K562 (cell line): ENCODE results near the gene BNC2. TPM values are rescaled to one million over a fixed set of nuclear protein-coding genes. Genes with fewer than 3 reads are reported as not detected.

Experiments
- ATAC-seq: fragments of 200-7000 bp; cut with Tn5 transposase; 3 replicates; pipeline ENCODE4 v1.9.1; 2020; ENCODE audit warnings: moderate library complexity
- BruUV-seq: library from RNA; stranded (reverse); fragments of 400-500 nt; replicated peaks from 2 replicates; lab custom pipeline; 2021; lab: Mats Ljungman, UMichigan
- CTCF ChIA-PET: fragments of 300-600 bp; formaldehyde crosslinking; extraction: SDS; loops from one replicate; lab custom pipeline; 2021; ENCODE audit warnings: low intra/inter-chr PET ratio; lab: Yijun Ruan, JAX
- POLR2A ChIA-PET: fragments of 300-600, 350-650 bp; sonication (Branson Sonifier 250); formaldehyde crosslinking; extraction: SDS; loops from one replicate; lab custom pipeline; 2021; ENCODE audit warnings: antibody characterized with exemption, inconsistent platforms; lab: Yijun Ruan, JAX
- DNase-seq, 4 experiments: peaks; one replicate each; pipeline versions ENCODE4 v3.0.0 to v3.0.0-alpha.2; 2011 to 2018; ENCODE audit warnings: low spot score in 3 of 4, mixed read lengths in 3 of 4; ENCODE audit errors: extremely low read depth in 1 of 4
- FAIRE-seq: peaks from 2 replicates; lab custom pipeline; 2011; peaks lifted over from hg19 to GRCh38; lab: Jason Lieb, UNC
- H2AFZ ChIP-seq: 2 replicates; pipeline ENCODE4 v1.6.0; 2011; ENCODE audit warnings: low read depth, low read length, control low read depth, inconsistent platforms
- H3K27ac ChIP-seq: fragments of 200-600 bp; 3 replicates; pipeline ENCODE4 v1.8.0; 2011; ENCODE audit warnings: low read depth, mild to moderate bottlenecking, control low read depth, inconsistent platforms, low read length, moderate library complexity, mixed read lengths; ENCODE audit errors: extremely low read depth
- H3K27me3 ChIP-seq, 2 experiments: fragments of 300-600 bp in 1 of 2; 2 replicates in 1 of 2; 3 replicates in 1 of 2; pipeline versions ENCODE4 v1.6.0 to v1.8.0; 2011; ENCODE audit warnings: inconsistent platforms in 2 of 2, low read length in 2 of 2, mild to moderate bottlenecking in 1 of 2, mixed read lengths in 1 of 2, moderate library complexity in 1 of 2; ENCODE audit not compliant: control insufficient read depth in 2 of 2, insufficient read depth in 2 of 2
- H3K36me3 ChIP-seq: fragments of 300-600 bp; 3 replicates; pipeline ENCODE4 v1.8.0; 2011; ENCODE audit warnings: mild to moderate bottlenecking, low read length, inconsistent platforms; ENCODE audit not compliant: control insufficient read depth, insufficient read depth
- H3K4me1 ChIP-seq, 2 experiments: fragments of 200-600 bp in 1 of 2; replicated peaks in 1 of 2; 2 replicates in 1 of 2; 3 replicates in 1 of 2; pipeline versions ENCODE4 v1.5.1 to v1.8.0; 2011; ENCODE audit warnings: inconsistent platforms in 2 of 2, low read length in 2 of 2, mild to moderate bottlenecking in 1 of 2, mixed read lengths in 1 of 2, moderate library complexity in 1 of 2; ENCODE audit not compliant: control insufficient read depth in 2 of 2, insufficient read depth in 2 of 2
- H3K4me2 ChIP-seq: 2 replicates; pipeline ENCODE4 v1.6.1; 2011; ENCODE audit warnings: low read length, control low read depth, inconsistent platforms, mixed read lengths; ENCODE audit not compliant: insufficient read depth
- H3K4me3 ChIP-seq: fragments of 200-600 bp; sonication (generic), shearing (Covaris generic); 2 replicates; pipeline ENCODE4 v1.5.1; 2016; ENCODE audit warnings: control low read depth, inconsistent platforms
- H3K79me2 ChIP-seq: fragments of 200-600 bp; 3 replicates; pipeline ENCODE4 v1.8.0; 2011; ENCODE audit warnings: low read length, inconsistent platforms; ENCODE audit not compliant: control insufficient read depth, insufficient read depth
- H3K9ac ChIP-seq, 2 experiments: 2 replicates each; pipeline versions ENCODE4 v1.6.0 to v1.6.1; 2011; ENCODE audit warnings: low read depth in 2 of 2, low read length in 2 of 2, control low read depth in 1 of 2, inconsistent platforms in 1 of 2, mild to moderate bottlenecking in 1 of 2, mixed read lengths in 1 of 2; ENCODE audit not compliant: insufficient read depth in 1 of 2
- H3K9me1 ChIP-seq: one replicate; pipeline ENCODE4 v1.6.0; 2011; ENCODE audit warnings: inconsistent platforms, mild to moderate bottlenecking, low read length, moderate library complexity; ENCODE audit not compliant: control insufficient read depth, insufficient read depth
- H3K9me3 ChIP-seq: replicated peaks from 2 replicates; pipeline ENCODE4 v1.5.1; 2011; ENCODE audit warnings: low read depth, low read length, inconsistent platforms; ENCODE audit not compliant: control insufficient read depth, insufficient read depth
- H4K20me1 ChIP-seq: replicated peaks from 2 replicates; pipeline ENCODE4 v1.6.1; 2011; ENCODE audit warnings: low read length, inconsistent platforms, mixed read lengths; ENCODE audit not compliant: control insufficient read depth, insufficient read depth
- ARID2 ChIP-seq: fragments of 450-650 bp; IDR thresholded peaks from 2 replicates; pipeline ENCODE4 v1.6.1; 2017; ENCODE audit warnings: antibody characterized with exemption, mild to moderate bottlenecking
- BHLHE40 ChIP-seq: IDR thresholded peaks from 2 replicates; pipeline ENCODE4 v1.6.1; 2011; ENCODE audit warnings: low read length, improper control_type of control experiment
- FOXP1 ChIP-seq: sonication (generic); formaldehyde crosslinking; IDR thresholded peaks from 2 replicates; pipeline ENCODE4 v1.8.0; 2022; ENCODE audit warnings: mild to moderate bottlenecking, missing genetic modification reagents
- JUND ChIP-seq, 2 experiments: IDR thresholded peaks; 2 replicates in 1 of 2; 3 replicates in 1 of 2; pipeline ENCODE4 v1.6.1; 2011; ENCODE audit warnings: borderline replicate concordance in 2 of 2, low read depth in 2 of 2, low read length in 2 of 2, improper control_type of control experiment in 1 of 2, missing biosample characterization in 1 of 2, missing genetic modification characterization in 1 of 2, missing genetic modification reagents in 1 of 2
- PTBP1 ChIP-seq: fragments of 200-400 bp; formaldehyde crosslinking; IDR thresholded peaks from 2 replicates; pipeline ENCODE4 v1.6.1; 2017; ENCODE audit warnings: low read depth, low read length
- SMAD2 ChIP-seq: fragments of 150-350 bp; IDR thresholded peaks from 2 replicates; pipeline ENCODE4 v1.6.1; 2014; ENCODE audit warnings: low read depth, mild to moderate bottlenecking, low read length
- ZNF239 ChIP-seq: fragments of 250-450 bp; sonication (Bioruptor Pico); IDR thresholded peaks from 2 replicates; pipeline ENCODE4 v1.4.0; 2020; ENCODE audit warnings: mild to moderate bottlenecking
- ZNF24 ChIP-seq: fragments of 450-650 bp; IDR thresholded peaks from 2 replicates; pipeline ENCODE4 v1.6.1; 2016
- ZNF347 ChIP-seq: fragments of 450-650 bp; formaldehyde crosslinking; IDR thresholded peaks from 2 replicates; pipeline ENCODE4 v1.4.0; 2020; ENCODE audit warnings: low read depth, mild to moderate bottlenecking, moderate library complexity
- ZSCAN29 ChIP-seq: fragments of 450-650 bp; IDR thresholded peaks from 2 replicates; pipeline ENCODE4 v1.6.1; 2017
- WGBS: fragments of 100-300 bp; shearing (Covaris generic); methylation state at CpG from one replicate; pipeline ENCODE4 v1.1.6; 2016; ENCODE audit warnings: low coverage, mixed read lengths; ENCODE audit not compliant: insufficient coverage; ENCODE audit errors: missing lambda C conversion rate; 5-methylcytosine and 5-hydroxymethylcytosine counted together
- in situ Hi-C: fragments of 300-500 bp; cut with MboI; formaldehyde crosslinking; loops from 4 replicates; pipeline ENCODE4 v1.15.0; 2018; ENCODE audit warnings: inconsistent platforms, mixed read lengths
- intact Hi-C: fragments of 100-400 bp; cut with micrococcal nuclease; formaldehyde crosslinking; loops from 2 replicates; pipeline ENCODE4 v1.14.2; 2022
- polyA plus RNA-seq, 8 experiments: library from polyadenylated mRNA; depleted of rRNA in 4 of 8; stranded (reverse) in 5 of 8; unstranded in 3 of 8; fragments of >200 nt; fragmentation: Nextera tagmentation in 2 of 8; fragmentation: Illumina TruSeq in 1 of 8; extraction: Ambion mirVana in 2 of 8; extraction: Trizol in 1 of 8; gene quantifications; 2 replicates each; pipeline versions ENCODE4 v1.2.1 to v1.2.3, GENCODE V29; 2011 to 2014; ENCODE audit warnings: inconsistent platforms in 1 of 8, missing spikeins in 1 of 8
- total RNA-seq, 7 experiments: library from RNA; depleted of rRNA in 6 of 7; stranded (reverse); fragments of >200 nt in 6 of 7; fragmentation: Illumina TruSeq in 2 of 7; extraction: Trizol in 2 of 7; gene quantifications; 2 replicates each; pipeline versions ENCODE4 v1.2.1 to v1.2.3, GENCODE V29; 2011 to 2021; ENCODE audit warnings: low replicate concordance in 1 of 7
- TF ChIP-seq, protein P1 (sequence below): fragments of 250-450 bp; sonication (Bioruptor Pico); IDR thresholded peaks from 2 replicates; pipeline ENCODE4 v1.8.0; 2022; ENCODE audit warnings: moderate library complexity, mild to moderate bottlenecking, inconsistent platforms
- TF ChIP-seq, protein P2 (sequence below), 2 experiments: fragments of 450-650 bp; conservative IDR thresholded peaks; 2 replicates each; pipeline ENCODE4 v1.6.1; 2017; ENCODE audit warnings: mild to moderate bottlenecking in 2 of 2, moderate library complexity in 2 of 2
- TF ChIP-seq, protein P3 (sequence below), 2 experiments: IDR thresholded peaks; 2 replicates each; pipeline ENCODE4 v1.6.1; 2011; ENCODE audit warnings: borderline replicate concordance in 1 of 2, control low read depth in 1 of 2, low read depth in 1 of 2, low read length in 1 of 2, mild to moderate bottlenecking in 1 of 2, mixed read lengths in 1 of 2, moderate library complexity in 1 of 2; ENCODE audit not compliant: insufficient read depth in 1 of 2, insufficient read length in 1 of 2, poor library complexity in 1 of 2, severe bottlenecking in 1 of 2; ENCODE audit errors: extremely low read depth in 1 of 2

BNC2 gene
- total and polyA plus RNA-seq, 9 of the 15 experiments (the other 6 are each of a cell fraction or from before 2014, with no cell fraction given): not detected

DNA sequence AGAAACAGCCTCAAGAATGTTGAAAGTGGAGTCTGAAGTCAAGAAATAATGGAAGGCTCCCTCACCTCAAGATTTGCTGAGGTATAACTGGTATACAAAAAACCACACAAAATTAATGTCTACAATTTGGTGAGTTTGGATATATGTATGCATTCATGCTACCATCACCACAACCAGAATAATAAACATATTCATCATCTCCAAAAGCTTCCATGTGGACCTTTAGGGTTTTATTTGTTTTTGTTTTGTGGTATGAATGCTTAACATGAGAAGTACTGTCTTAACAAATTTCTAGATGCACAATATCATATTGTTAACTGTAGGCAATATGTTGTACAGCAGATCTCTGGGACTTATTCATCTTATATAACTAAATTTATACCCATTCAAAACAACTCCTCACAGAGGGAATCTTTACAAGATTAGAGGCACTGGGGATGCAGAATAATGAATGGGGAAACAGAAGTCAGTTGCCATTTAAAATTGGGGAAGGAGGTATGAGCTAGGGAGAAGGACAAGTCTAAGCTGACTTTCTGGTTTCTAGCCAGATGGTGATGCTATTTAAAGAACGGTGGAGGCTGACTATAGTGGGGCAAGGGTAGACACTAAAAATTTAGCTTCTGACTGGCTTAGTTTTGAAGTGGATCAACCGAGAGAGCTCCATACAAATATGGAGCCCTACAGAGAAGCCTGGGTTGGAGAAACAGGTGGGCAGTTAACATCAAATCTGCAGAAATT lies 213.9 kb downstream of the BNC2 start (continued):
- TF ChIP-seq ZSCAN29: no peak
- no peak for TF ChIP-seq ZNF347 (CRISPR knock-in tag)
- TF ChIP-seq, protein P1, sequence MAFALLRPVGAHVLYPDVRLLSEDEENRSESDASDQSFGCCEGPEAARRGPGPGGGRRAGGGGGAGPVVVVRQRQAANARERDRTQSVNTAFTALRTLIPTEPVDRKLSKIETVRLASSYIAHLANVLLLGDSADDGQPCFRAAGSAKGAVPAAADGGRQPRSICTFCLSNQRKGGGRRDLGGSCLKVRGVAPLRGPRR (CRISPR knock-in tag): no peak
- TF ChIP-seq BHLHE40: no peak

DNA sequence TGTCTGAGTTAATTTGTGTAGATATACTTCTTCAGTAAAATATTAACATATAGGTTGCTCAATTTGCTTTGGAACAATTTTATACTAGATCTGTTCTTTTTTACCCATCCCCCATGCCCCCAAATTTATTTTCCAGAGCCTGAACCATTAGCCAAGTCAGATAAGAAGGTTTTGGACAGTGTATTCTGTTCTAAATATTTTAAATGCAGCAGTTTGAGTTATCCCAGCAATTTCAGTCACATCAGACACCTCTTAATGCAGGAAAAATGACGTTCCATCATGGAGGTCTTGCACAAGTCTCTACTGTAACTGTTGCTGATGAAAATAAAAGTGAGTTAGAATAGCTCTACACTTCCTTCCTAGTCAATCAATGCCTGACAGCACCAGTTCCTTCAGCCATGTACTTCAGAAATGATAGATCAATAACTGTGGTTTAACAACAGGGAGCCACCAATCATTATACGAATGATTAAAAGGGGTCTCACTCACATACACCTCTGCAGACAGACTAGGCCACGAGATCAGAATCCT lies 215.8 kb downstream of the BNC2 start:
- BruUV-seq: no TSS peak
- Histone ChIP-seq H3K4me3 (no peak overlapping the region), H3K9ac (no peak overlapping the region), H3K9me3 (no peaks in the 10 kb centered on the region), H2AFZ (no peak overlapping the region), H4K20me1 (no peaks in the 10 kb centered on the region), H3K27ac (no peak overlapping the region), H3K79me2 (no peaks in the 10 kb centered on the region), H3K27me3 (no peaks in the 10 kb centered on the region), H3K4me2 (no peak overlapping the region), H3K9me1 (no peaks in the 10 kb centered on the region), H3K4me1 (no peaks in the 10 kb centered on the region), H3K36me3 (no peaks in the 10 kb centered on the region)
- ChIA-PET CTCF (no interaction called here), POLR2A (no interaction called here)
- ATAC-seq: no peak
- no peak for DNase-seq
- 0% methylated on average over 3 of the region's 3 CpGs for WGBS
- in situ Hi-C loops (no loop called here), intact Hi-C loops (no loop called here)
- no peak for FAIRE-seq
- TF ChIP-seq ARID2: no peak
- TF ChIP-seq, protein P2, sequence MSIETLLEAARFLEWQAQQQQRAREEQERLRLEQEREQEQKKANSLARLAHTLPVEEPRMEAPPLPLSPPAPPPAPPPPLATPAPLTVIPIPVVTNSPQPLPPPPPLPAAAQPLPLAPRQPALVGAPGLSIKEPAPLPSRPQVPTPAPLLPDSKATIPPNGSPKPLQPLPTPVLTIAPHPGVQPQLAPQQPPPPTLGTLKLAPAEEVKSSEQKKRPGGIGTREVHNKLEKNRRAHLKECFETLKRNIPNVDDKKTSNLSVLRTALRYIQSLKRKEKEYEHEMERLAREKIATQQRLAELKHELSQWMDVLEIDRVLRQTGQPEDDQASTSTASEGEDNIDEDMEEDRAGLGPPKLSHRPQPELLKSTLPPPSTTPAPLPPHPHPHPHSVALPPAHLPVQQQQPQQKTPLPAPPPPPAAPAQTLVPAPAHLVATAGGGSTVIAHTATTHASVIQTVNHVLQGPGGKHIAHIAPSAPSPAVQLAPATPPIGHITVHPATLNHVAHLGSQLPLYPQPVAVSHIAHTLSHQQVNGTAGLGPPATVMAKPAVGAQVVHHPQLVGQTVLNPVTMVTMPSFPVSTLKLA (conservative IDR thresholded peaks at IDR 0.05): no peak
- no peak for TF ChIP-seq PTBP1
- TF ChIP-seq ZNF239 (CRISPR knock-in tag): no peak
- TF ChIP-seq SMAD2: no peak
- TF ChIP-seq FOXP1 (CRISPR knock-in tag): no peak
- TF ChIP-seq, protein P3, sequence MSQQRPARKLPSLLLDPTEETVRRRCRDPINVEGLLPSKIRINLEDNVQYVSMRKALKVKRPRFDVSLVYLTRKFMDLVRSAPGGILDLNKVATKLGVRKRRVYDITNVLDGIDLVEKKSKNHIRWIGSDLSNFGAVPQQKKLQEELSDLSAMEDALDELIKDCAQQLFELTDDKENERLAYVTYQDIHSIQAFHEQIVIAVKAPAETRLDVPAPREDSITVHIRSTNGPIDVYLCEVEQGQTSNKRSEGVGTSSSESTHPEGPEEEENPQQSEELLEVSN (IDR thresholded peaks at IDR 0.05; ENCODE audit: borderline replicate concordance in 1 of 2, extremely low read depth in 1 of 2, insufficient read depth in 1 of 2, insufficient read length in 1 of 2, low read depth in 1 of 2, low read length in 1 of 2, poor library complexity in 1 of 2, severe bottlenecking in 1 of 2): no peak
- TF ChIP-seq ZNF24: no peak
- no peak for TF ChIP-seq JUND (IDR thresholded peaks at IDR 0.05; ENCODE audit: borderline replicate concordance, low read depth, low read length)
- TF ChIP-seq JUND (tag; IDR thresholded peaks at IDR 0.05; ENCODE audit: borderline replicate concordance, low read depth, low read length): no peak
